SH-SY5Y (cell line): ENCODE measurements around the gene PLA2G4E.

Experiments
- GATA2 ChIP-seq: IDR thresholded peaks from 2 replicates; pipeline ENCODE4 v1.6.1; 2011; ENCODE audit warnings: mild to moderate bottlenecking, low read depth, low read length
- GATA3 ChIP-seq: IDR thresholded peaks from 2 replicates; pipeline ENCODE4 v1.6.1; 2011; ENCODE audit warnings: low read depth, mild to moderate bottlenecking, low read length, moderate library complexity

- no peak for TF ChIP-seq GATA3
- TF ChIP-seq GATA2 = no peak
Measured at GRCh38 chr15:41944313-41944940, 76.4 kb downstream of the PLA2G4E start.
